PC-9 (cell line): Measurements from ENCODE around the gene SH3BP4. TPM values are rescaled to one million over a fixed set of nuclear protein-coding genes. Genes with fewer than 3 reads are reported as not detected.
A peak's percentile ranks its signal among the peaks of the same experiment; 100 is the strongest.

Experiments
- BruUV-seq: library from RNA; stranded (reverse); fragments of 400-500 nt; replicated peaks from 2 replicates; lab custom pipeline; 2021; lab: Mats Ljungman, UMichigan
- CTCF ChIA-PET: fragments of 300-600 bp; sonication (Branson Sonifier 250); formaldehyde crosslinking; loops from one replicate; lab custom pipeline; 2022; ENCODE audit warnings: antibody characterized with exemption; lab: Charles Lee
- POLR2A ChIA-PET: fragments of 300-600 bp; sonication (Branson Sonifier 250); formaldehyde crosslinking; loops from one replicate; lab custom pipeline; 2022; ENCODE audit warnings: antibody characterized with exemption; ENCODE audit not compliant: unreplicated experiment; lab: Charles Lee
- DNase-seq, 2 experiments: peaks; one replicate each; pipeline versions ENCODE4 v3.0.0 to v3.0.0-alpha.2; 2015 to 2022; ENCODE audit warnings: mixed read lengths in 1 of 2
- H2AFZ ChIP-seq: fragments of 200-600 bp; sonication (generic); 2 replicates; pipeline ENCODE4 v1.8.1; 2017; ENCODE audit warnings: antibody characterized with exemption
- H3F3A ChIP-seq: fragments of 200-600 bp; sonication (generic); 2 replicates; pipeline ENCODE4 v1.8.1; 2017; ENCODE audit warnings: antibody characterized with exemption, mild to moderate bottlenecking, low read depth; ENCODE audit not compliant: insufficient read depth
- H3K27ac ChIP-seq: fragments of 200-600 bp; sonication (generic); 2 replicates; pipeline ENCODE4 v1.6.1; 2016; ENCODE audit warnings: mixed run types
- H3K27me3 ChIP-seq: fragments of 200-600 bp; sonication (generic); 2 replicates; pipeline ENCODE4 v1.6.1; 2016; ENCODE audit warnings: low read depth, mixed run types; ENCODE audit not compliant: insufficient read depth
- H3K36me3 ChIP-seq: fragments of 200-600 bp; sonication (generic); 2 replicates; pipeline ENCODE4 v1.6.1; 2016; ENCODE audit warnings: low read depth, mixed run types
- H3K4me1 ChIP-seq: fragments of 200-600 bp; sonication (generic); replicated peaks from 2 replicates; pipeline ENCODE4 v1.6.1; 2016; ENCODE audit warnings: mixed run types; ENCODE audit not compliant: insufficient read depth
- H3K4me2 ChIP-seq: fragments of 200-600 bp; sonication (generic); 2 replicates; pipeline ENCODE4 v1.6.1; 2017; ENCODE audit warnings: mixed run types
- H3K4me3 ChIP-seq: fragments of 200-600 bp; sonication (generic); 2 replicates; pipeline ENCODE4 v1.6.1; 2016; ENCODE audit warnings: mixed run types
- H3K79me2 ChIP-seq: fragments of 200-600 bp; sonication (generic); 2 replicates; pipeline ENCODE4 v1.6.1; 2017; ENCODE audit warnings: low read depth, mixed run types
- H3K9me2 ChIP-seq: fragments of 200-600 bp; sonication (generic); 2 replicates; pipeline ENCODE4 v1.8.1; 2017; ENCODE audit warnings: mild to moderate bottlenecking; ENCODE audit not compliant: insufficient read depth
- H3K9me3 ChIP-seq: fragments of 200-600 bp; sonication (generic); 2 replicates; pipeline ENCODE4 v1.8.1; 2016; ENCODE audit warnings: low read depth; ENCODE audit not compliant: insufficient read depth
- H4K20me1 ChIP-seq: fragments of 200-600 bp; sonication (generic); 2 replicates; pipeline ENCODE4 v1.8.1; 2017; ENCODE audit not compliant: insufficient read depth
- CTCF ChIP-seq: fragments of 200-600 bp; sonication (generic); conservative IDR thresholded peaks from 2 replicates; pipeline ENCODE4 v1.6.1; 2017; ENCODE audit warnings: mixed run types, antibody characterized with exemption, mild to moderate bottlenecking, moderate library complexity
- EZH2 ChIP-seq: fragments of 200-600 bp; sonication (generic); IDR thresholded peaks from 2 replicates; pipeline ENCODE4 v1.8.0; 2017; ENCODE audit warnings: antibody characterized with exemption, low read depth
- intact Hi-C: fragments of 100-400 bp; cut with micrococcal nuclease; formaldehyde crosslinking; loops from one replicate; pipeline ENCODE4 v1.10.0; 2022; ENCODE audit not compliant: unreplicated experiment
- total RNA-seq: library from RNA; stranded (reverse); gene quantifications from 2 replicates; pipeline ENCODE4 v1.2.3, GENCODE V29; 2021

The SH3BP4 gene
- total RNA-seq, 1 experiment from 2014 or later: 131 TPM

- BruUV-seq: TSS peak; percentile 63
- intact Hi-C loops: loop anchor here (1.0 to 2.0 kb wide), 4 partner anchors 11 to 777 kb away; no protein-coding TSS in a partner anchor
- peaks cover 71% of the 10 kb centered on the region for H3K4me1 ChIP-seq
- ChIA-PET POLR2A (interaction anchor here (0.6 to 0.7 kb wide), 2 partner anchors 15 to 82 kb away, joined by 3 to 6 read pairs; no protein-coding TSS in a partner anchor), CTCF (interaction anchor here (0.7 kb wide), 1 partner anchor 281 kb away, joined by 3 read pairs; no protein-coding TSS in a partner anchor)
- DNase-seq: peak in 1 of 2 experiments; percentile 33
- H3K4me3 ChIP-seq: peak overlapping the region; percentile 34; the same call in 1 of the 2 replicates
- no peaks in the 10 kb centered on the region for H3K9me3 ChIP-seq
- no peak for TF ChIP-seq EZH2
- no peak for TF ChIP-seq CTCF
- H3K9me2 ChIP-seq: no peaks in the 10 kb centered on the region
- H3F3A ChIP-seq: peaks cover 35% of the 10 kb centered on the region
- H3K4me2 ChIP-seq: peak overlapping the region; percentile 70
- H3K27me3 ChIP-seq: no peaks in the 10 kb centered on the region
- peak overlapping the region; percentile 79 for H3K27ac ChIP-seq
- H3K79me2 ChIP-seq: peaks cover 100% of the 10 kb centered on the region
- no peak overlapping the region for H2AFZ ChIP-seq
- peaks cover 39% of the 10 kb centered on the region for H3K36me3 ChIP-seq
- H4K20me1 ChIP-seq: peaks cover 11% of the 10 kb centered on the region
Measured at GRCh38 chr2:234970099-234970440, 18.3 kb downstream of the SH3BP4 start.

- intact Hi-C loops: loop anchor here (1.0 to 2.0 kb wide), 4 partner anchors 11 to 776 kb away; no protein-coding TSS in a partner anchor
- Histone ChIP-seq H3K79me2 (peaks cover 100% of the 10 kb centered on the region), H2AFZ (no peak overlapping the region), H3K4me1 (peaks cover 67% of the 10 kb centered on the region), H3K27me3 (no peaks in the 10 kb centered on the region), H3K4me2 (peak overlapping the region; percentile 70), H3K9me3 (no peaks in the 10 kb centered on the region), H3K36me3 (peaks cover 35% of the 10 kb centered on the region), H3K27ac (peak overlapping the region; percentile 79), H3F3A (peaks cover 35% of the 10 kb centered on the region), H3K4me3 (peak overlapping the region; percentile 34; the same call in 1 of the 2 replicates), H3K9me2 (no peaks in the 10 kb centered on the region), H4K20me1 (peaks cover 13% of the 10 kb centered on the region)
- BruUV-seq: no TSS peak
- TF ChIP-seq CTCF (no peak), EZH2 (no peak)
- ChIA-PET CTCF (interaction anchor here (0.7 kb wide), 1 partner anchor 281 kb away, joined by 3 read pairs; no protein-coding TSS in a partner anchor), POLR2A (interaction anchor here (0.7 kb wide), 1 partner anchor 81 kb away, joined by 6 read pairs; no protein-coding TSS in a partner anchor)
- peak; percentile 88 to 94 for DNase-seq
Measured at GRCh38 chr2:234970477-234970882, 18.7 kb downstream of the SH3BP4 start.

GRCh38 chr2:234971496-234971895, 19.7 kb downstream of the SH3BP4 start:
- peaks cover 25% of the 10 kb centered on the region for H3K36me3 ChIP-seq
- BruUV-seq: no TSS peak
- no peaks in the 10 kb centered on the region for H3K9me3 ChIP-seq
- H3F3A ChIP-seq: peaks cover 35% of the 10 kb centered on the region
- H4K20me1 ChIP-seq: peaks cover 18% of the 10 kb centered on the region
- H3K27ac ChIP-seq: no peak overlapping the region
- 0 out of 2 replicates have a peak overlapping the region, but pooled peaks have one; percentile 70 for H3K4me2 ChIP-seq
- ChIA-PET CTCF (no interaction called here), POLR2A (no interaction called here)
- no peak overlapping the region for H3K4me3 ChIP-seq
- DNase-seq: no peak
- H3K79me2 ChIP-seq: peaks cover 100% of the 10 kb centered on the region
- H3K27me3 ChIP-seq: no peaks in the 10 kb centered on the region
- intact Hi-C loops: loop anchor here (2.0 kb wide), 2 partner anchors 91 to 775 kb away; no protein-coding TSS in a partner anchor
- no peaks in the 10 kb centered on the region for H3K9me2 ChIP-seq
- no peak overlapping the region for H2AFZ ChIP-seq
- H3K4me1 ChIP-seq: peaks cover 62% of the 10 kb centered on the region
- TF ChIP-seq CTCF: no peak
- no peak for TF ChIP-seq EZH2
